ENCODE measurements around the gene PCDHAC1. TPM values are rescaled to one million over a fixed set of nuclear protein-coding genes. Genes with fewer than 3 reads are reported as not detected.

Gene PCDHAC1
- 42.7 TPM for total RNA-seq

DNA sequence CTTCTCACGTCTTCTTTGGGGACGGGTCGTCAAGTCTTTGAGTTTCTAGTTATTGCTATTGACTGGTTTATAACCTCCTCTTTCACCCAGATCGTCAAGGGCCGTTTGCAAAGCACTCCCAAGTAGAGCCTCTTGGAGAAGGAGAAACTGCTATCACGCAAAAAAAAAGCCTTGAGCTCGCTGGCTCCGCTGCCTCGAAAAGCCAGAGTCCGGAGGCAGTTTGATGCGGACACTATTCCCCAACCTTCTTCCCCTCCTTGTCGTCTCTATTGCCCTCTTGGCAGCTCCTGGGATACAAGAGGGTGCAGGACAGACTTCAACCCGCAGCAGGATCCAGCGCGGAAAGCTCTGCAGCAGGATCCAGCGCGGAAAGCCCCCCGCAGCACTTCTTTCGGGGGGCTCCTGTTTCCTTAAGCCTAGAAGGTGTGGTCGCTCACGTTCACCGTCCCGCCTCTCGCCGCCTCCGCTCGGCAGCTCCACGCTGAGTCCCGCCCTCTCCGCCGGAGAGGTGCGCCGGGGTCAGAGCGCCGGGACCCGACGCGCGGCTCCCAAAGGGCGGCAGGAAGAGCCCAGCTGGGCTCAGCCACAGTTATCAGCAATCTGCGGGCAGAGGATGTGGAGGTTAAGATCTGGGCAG, at the start of gene PCDHAC1:
Gene PCDHAC1, plus strand, starts transcription at position 494 of the 637 bp plus-strand sequence. CDS start 594 bp downstream, outside the sequence.

GRCh38 chr5:140881889-140882590, 44.1 kb upstream of the PCDHAC1 start, which contains the start of gene PCDHA13:
PCDHA13 (plus strand) TSS chr5:140882124; CDS start chr5:140882269, 145 bp downstream.

GRCh38 chr5:140966293-140967225, 40.5 kb downstream of the PCDHAC1 start, which contains the start of gene PCDHAC2:
PCDHAC2 (plus strand) TSS chr5:140966476; CDS start chr5:140966767, 291 bp downstream.

Small RNA genes within 50 kb of the gene (small RNA-seq; reads per million reads assigned to genes)
- not detected for gene AC010223.1

Other genes starting within 250 kb of the PCDHAC1 start
- gene HARS1, start 234.9 kb upstream of the PCDHAC1 start, total RNA-seq, result 68.0 TPM
- gene HARS2, start 234.8 kb upstream of the PCDHAC1 start, total RNA-seq, result 28.1 TPM
- gene ZMAT2, start 225.9 kb upstream of the PCDHAC1 start, total RNA-seq, result 42.9 TPM
- gene PCDHA1, start 140.2 kb upstream of the PCDHAC1 start, total RNA-seq, result 13.8 TPM
- gene PCDHA2, start 131.4 kb upstream of the PCDHAC1 start, total RNA-seq, result 10.4 TPM
- gene PCDHA3, start 125.2 kb upstream of the PCDHAC1 start, total RNA-seq, result 20.1 TPM
- gene PCDHA4, start 119.2 kb upstream of the PCDHAC1 start, total RNA-seq, result 15.0 TPM
- gene PCDHA5, start 104.7 kb upstream of the PCDHAC1 start, total RNA-seq, result 9.9 TPM
- 26.3 TPM for gene PCDHA6, start 98.3 kb upstream of the PCDHAC1 start, total RNA-seq
- 15.2 TPM for gene PCDHA7, start 92.0 kb upstream of the PCDHAC1 start, total RNA-seq
- gene PCDHA8, start 85.1 kb upstream of the PCDHAC1 start, total RNA-seq, result 9.5 TPM
- gene PCDHA9, start 77.9 kb upstream of the PCDHAC1 start, total RNA-seq, result 11.3 TPM
- gene PCDHA10, start 70.4 kb upstream of the PCDHAC1 start, total RNA-seq, result 11.5 TPM
- gene PCDHA11, start 57.3 kb upstream of the PCDHAC1 start, total RNA-seq, result 22.8 TPM
- 7.4 TPM for gene PCDHA12, start 51.0 kb upstream of the PCDHAC1 start, total RNA-seq
- 9.9 TPM for gene PCDHA13, start 44.2 kb upstream of the PCDHAC1 start, total RNA-seq
- gene PCDHAC2, start 40.2 kb downstream of the PCDHAC1 start, total RNA-seq, result 47.1 TPM
- gene PCDHB1, start 125.1 kb downstream of the PCDHAC1 start, total RNA-seq, result 0.46 TPM
- gene PCDHB2, start 168.3 kb downstream of the PCDHAC1 start, total RNA-seq, result 12.7 TPM
- 13.6 TPM for gene PCDHB3, start 174.2 kb downstream of the PCDHAC1 start, total RNA-seq
- 5.3 TPM for gene PCDHB4, start 195.5 kb downstream of the PCDHAC1 start, total RNA-seq
- 11.1 TPM for gene PCDHB5, start 208.9 kb downstream of the PCDHAC1 start, total RNA-seq
- 4.2 TPM for gene PCDHB6, start 223.8 kb downstream of the PCDHAC1 start, total RNA-seq
- gene PCDHB7, start 246.3 kb downstream of the PCDHAC1 start, total RNA-seq, result 8.5 TPM